DND-41 (cell line): Measurements from ENCODE around the gene SPTAN1.

Experiments used
- ATAC-seq: fragments of 200-7000 bp; cut with Tn5 transposase; 3 replicates; pipeline ENCODE4 v1.9.1; 2021; ENCODE audit warnings: low read depth; ENCODE audit not compliant: insufficient read depth
- DNase-seq: peaks from one replicate; pipeline ENCODE4 v3.0.0-alpha.2; 2020
- H2AFZ ChIP-seq: 2 replicates; pipeline ENCODE4 v1.6.0; 2012; ENCODE audit warnings: low read depth, low read length
- H3K27ac ChIP-seq: 2 replicates; pipeline ENCODE4 v1.5.1; 2012; ENCODE audit warnings: low read length, inconsistent platforms
- H3K27me3 ChIP-seq: fragments of 200-600 bp; sonication (generic); 2 replicates; pipeline ENCODE4 v1.6.0; 2012; ENCODE audit warnings: low read length, mild to moderate bottlenecking, inconsistent platforms; ENCODE audit not compliant: insufficient read depth, poor library complexity
- H3K36me3 ChIP-seq: 2 replicates; pipeline ENCODE4 v1.5.1; 2012; ENCODE audit warnings: low read length, inconsistent platforms; ENCODE audit not compliant: insufficient read depth
- H3K4me1 ChIP-seq: 2 replicates; pipeline ENCODE4 v1.5.1; 2012; ENCODE audit warnings: mild to moderate bottlenecking, low read length; ENCODE audit not compliant: insufficient read depth
- H3K4me2 ChIP-seq: 2 replicates; pipeline ENCODE4 v1.6.0; 2012; ENCODE audit warnings: mild to moderate bottlenecking, moderate library complexity, low read length, inconsistent platforms; ENCODE audit not compliant: insufficient read depth
- H3K4me3 ChIP-seq, 2 experiments: fragments of 200-600 bp in 1 of 2; shearing (Covaris generic) in 1 of 2; 2 replicates each; pipeline ENCODE4 v1.5.1; 2012 to 2016; ENCODE audit warnings: inconsistent platforms in 2 of 2, low read length in 2 of 2, mild to moderate bottlenecking in 2 of 2, low read depth in 1 of 2, moderate library complexity in 1 of 2
- H3K79me2 ChIP-seq: 2 replicates; pipeline ENCODE4 v1.6.0; 2012; ENCODE audit warnings: low read length, inconsistent platforms; ENCODE audit not compliant: insufficient read depth
- H3K9ac ChIP-seq: 2 replicates; pipeline ENCODE4 v1.6.0; 2012; ENCODE audit warnings: low read depth, mild to moderate bottlenecking, inconsistent platforms, low read length, moderate library complexity
- H3K9me3 ChIP-seq: 2 replicates; pipeline ENCODE4 v1.5.1; 2012; ENCODE audit warnings: low read length, moderate library complexity, mild to moderate bottlenecking, inconsistent platforms; ENCODE audit not compliant: insufficient read depth, severe bottlenecking
- H4K20me1 ChIP-seq: 2 replicates; pipeline ENCODE4 v1.6.0; 2012; ENCODE audit warnings: low read length; ENCODE audit not compliant: insufficient read depth
- CTCF ChIP-seq: IDR thresholded peaks from 2 replicates; pipeline ENCODE4 v1.5.1; 2012; ENCODE audit warnings: borderline replicate concordance, low read length, moderate library complexity, mild to moderate bottlenecking; ENCODE audit not compliant: poor library complexity, severe bottlenecking; ENCODE audit errors: extremely low read depth
- EZH2 ChIP-seq: IDR thresholded peaks from 3 replicates; pipeline ENCODE4 v1.6.1; 2012; ENCODE audit warnings: borderline replicate concordance, low read depth, mild to moderate bottlenecking, moderate library complexity, low read length, inconsistent platforms; ENCODE audit not compliant: severe bottlenecking

Gene SPTAN1

GRCh38 chr9:128633057-128633456, 80.7 kb downstream of the SPTAN1 start:
- H3K27ac ChIP-seq, result no peak overlapping the region
- H3K79me2 ChIP-seq, result no peaks in the 10 kb centered on the region; the same call in 1 of the 2 replicates
- no peaks in the 10 kb centered on the region for H3K9me3 ChIP-seq
- no peak for ATAC-seq
- no peak for DNase-seq
- no peak overlapping the region for H3K4me2 ChIP-seq
- H4K20me1 ChIP-seq, result peaks cover 9% of the 10 kb centered on the region; the same call in 1 of the 2 replicates
- no peaks in the 10 kb centered on the region for H3K27me3 ChIP-seq
- no peak overlapping the region for H2AFZ ChIP-seq
- H3K36me3 ChIP-seq, result peaks cover 87% of the 10 kb centered on the region
- TF ChIP-seq CTCF (no peak), EZH2 (no peak)
- H3K9ac ChIP-seq, result no peak overlapping the region
- no peaks in the 10 kb centered on the region for H3K4me1 ChIP-seq
- H3K4me3 ChIP-seq, result no peak overlapping the region

DNA sequence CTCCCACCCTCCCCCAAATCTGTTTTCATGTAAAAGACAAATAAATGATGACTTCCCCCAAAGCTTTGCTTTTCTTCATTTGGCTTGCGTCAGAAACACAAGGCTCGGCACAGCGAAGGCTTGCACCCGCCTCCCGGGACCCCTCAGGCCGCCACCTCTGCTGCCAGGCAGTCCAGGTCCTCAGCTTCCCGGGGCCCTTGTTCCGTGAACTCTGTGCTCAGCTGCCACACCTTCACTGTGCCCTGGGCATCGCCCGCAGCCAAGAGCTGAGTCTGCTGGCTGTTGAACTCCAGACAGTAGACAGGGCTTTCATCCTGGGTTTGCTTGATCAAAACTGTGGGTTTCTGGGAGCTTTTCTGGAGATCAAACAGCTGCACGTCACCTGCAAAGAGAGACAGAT, 81.2 kb downstream of the SPTAN1 start:
- no peak overlapping the region for H3K27ac ChIP-seq
- no peaks in the 10 kb centered on the region for H3K27me3 ChIP-seq
- no peak for DNase-seq
- no peak for ATAC-seq
- H3K4me2 ChIP-seq, result no peak overlapping the region
- H3K4me3 ChIP-seq, result no peak overlapping the region
- no peak overlapping the region for H2AFZ ChIP-seq
- no peaks in the 10 kb centered on the region for H3K4me1 ChIP-seq
- H3K9ac ChIP-seq, result no peak overlapping the region
- TF ChIP-seq EZH2 (no peak), CTCF (no peak)
- H4K20me1 ChIP-seq, result peaks cover 9% of the 10 kb centered on the region; the same call in 1 of the 2 replicates
- no peaks in the 10 kb centered on the region; the same call in 1 of the 2 replicates for H3K79me2 ChIP-seq
- peaks cover 85% of the 10 kb centered on the region for H3K36me3 ChIP-seq
- no peaks in the 10 kb centered on the region for H3K9me3 ChIP-seq

GRCh38 chr9:128634111-128634510, 81.7 kb downstream of the SPTAN1 start:
- Histone ChIP-seq H3K4me2 (no peak overlapping the region), H3K9ac (no peak overlapping the region), H4K20me1 (peaks cover 7% of the 10 kb centered on the region; the same call in 1 of the 2 replicates), H3K9me3 (no peaks in the 10 kb centered on the region), H3K4me3 (no peak overlapping the region), H3K36me3 (peaks cover 83% of the 10 kb centered on the region), H3K79me2 (no peaks in the 10 kb centered on the region; the same call in 1 of the 2 replicates), H2AFZ (no peak overlapping the region), H3K27ac (no peak overlapping the region), H3K27me3 (no peaks in the 10 kb centered on the region), H3K4me1 (no peaks in the 10 kb centered on the region)
- TF ChIP-seq CTCF (no peak), EZH2 (no peak)
- DNase-seq (no peak), ATAC-seq (no peak)

DNA sequence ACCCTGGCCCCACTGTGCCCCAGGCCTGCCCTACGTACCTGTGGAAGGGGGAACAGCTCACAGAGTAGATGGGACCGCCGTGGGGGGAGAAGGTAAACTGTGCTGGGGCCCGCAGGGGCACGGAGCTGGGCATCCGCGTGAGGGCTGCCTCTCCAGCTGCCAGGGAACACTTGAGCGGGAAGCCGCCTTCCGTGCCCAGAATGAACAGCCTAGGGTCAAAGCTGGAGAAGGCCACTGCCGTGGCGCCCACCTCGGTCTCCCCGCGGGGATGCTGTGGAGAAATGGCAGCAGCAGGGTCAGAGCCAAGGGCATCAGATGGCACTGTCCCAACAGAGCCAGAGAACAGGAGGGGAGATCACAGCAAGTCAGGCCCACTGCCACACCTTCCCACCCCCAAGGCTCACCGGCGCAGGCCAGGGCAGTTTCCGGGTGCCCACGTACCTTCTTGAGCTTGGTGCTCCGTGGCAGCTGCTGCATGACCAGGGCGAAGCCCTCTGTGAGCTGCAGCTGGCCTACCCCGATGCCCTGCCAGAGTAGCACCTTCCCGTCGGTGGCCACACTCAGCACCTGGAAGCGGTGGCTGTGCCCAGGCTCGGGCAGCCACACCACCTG, 82.4 kb downstream of the SPTAN1 start:
- no peaks in the 10 kb centered on the region for H3K27me3 ChIP-seq
- no peak for DNase-seq
- H3K9me3 ChIP-seq, result no peaks in the 10 kb centered on the region
- H3K4me1 ChIP-seq, result no peaks in the 10 kb centered on the region
- no peak overlapping the region for H3K4me3 ChIP-seq
- peaks cover 80% of the 10 kb centered on the region for H3K36me3 ChIP-seq
- H3K9ac ChIP-seq, result no peak overlapping the region
- peaks cover 7% of the 10 kb centered on the region; the same call in 1 of the 2 replicates for H4K20me1 ChIP-seq
- no peaks in the 10 kb centered on the region; the same call in 1 of the 2 replicates for H3K79me2 ChIP-seq
- TF ChIP-seq EZH2 (no peak), CTCF (no peak)
- ATAC-seq, result no peak; the same call in 2 of the 3 replicates
- no peak overlapping the region for H2AFZ ChIP-seq
- H3K27ac ChIP-seq, result no peak overlapping the region
- H3K4me2 ChIP-seq, result no peak overlapping the region
